ENCODE measurements around the gene GRIN2A. TPM values are rescaled to one million over a fixed set of nuclear protein-coding genes. Genes with fewer than 3 reads are reported as not detected.

The GRIN2A gene
- polyA plus RNA-seq, 1 donor (not counting 4 experiments of a cell fraction or from before 2014, with no cell fraction given) = 0.01 TPM

DNA sequence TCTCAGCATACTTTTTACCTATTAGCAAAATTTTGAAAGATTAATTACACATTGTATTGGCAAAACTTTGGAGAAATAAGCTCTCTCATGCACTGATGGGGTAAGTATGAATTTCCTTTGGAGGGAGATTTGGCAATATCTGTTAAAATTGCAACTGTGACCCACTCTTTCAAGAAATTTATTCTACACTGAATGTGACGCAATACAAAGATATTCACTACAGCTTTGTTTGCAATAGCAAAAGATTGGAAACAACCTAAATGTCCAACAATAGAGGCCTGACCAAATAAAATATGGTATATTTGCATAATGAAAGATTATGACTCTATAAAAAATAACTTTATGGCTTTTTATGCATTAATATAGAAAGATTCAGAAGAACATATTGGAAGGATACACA lies 363.5 kb downstream of the GRIN2A start:
- dilution Hi-C loops (cut with MboI; ENCODE audit: extremely low pct_ligation_motif_present, low sequenced_read_pairs) = no loop called here
- no peak overlapping the region for H3K27ac ChIP-seq (ENCODE audit: control insufficient read depth, insufficient read depth, low read length)
- H3K9ac ChIP-seq (ENCODE audit: control insufficient read depth, extremely low read depth, insufficient read depth, low read length) = no peak overlapping the region
- no peaks in the 10 kb centered on the region for H3K36me3 ChIP-seq (ENCODE audit: control insufficient read depth in 2 of 2, extremely low read depth in 1 of 2, insufficient read depth in 2 of 2, low read length in 2 of 2)
- TF ChIP-seq EZH2 (IDR thresholded peaks at IDR 0.05; ENCODE audit: low read length) = no peak
- TF ChIP-seq, protein P1, sequence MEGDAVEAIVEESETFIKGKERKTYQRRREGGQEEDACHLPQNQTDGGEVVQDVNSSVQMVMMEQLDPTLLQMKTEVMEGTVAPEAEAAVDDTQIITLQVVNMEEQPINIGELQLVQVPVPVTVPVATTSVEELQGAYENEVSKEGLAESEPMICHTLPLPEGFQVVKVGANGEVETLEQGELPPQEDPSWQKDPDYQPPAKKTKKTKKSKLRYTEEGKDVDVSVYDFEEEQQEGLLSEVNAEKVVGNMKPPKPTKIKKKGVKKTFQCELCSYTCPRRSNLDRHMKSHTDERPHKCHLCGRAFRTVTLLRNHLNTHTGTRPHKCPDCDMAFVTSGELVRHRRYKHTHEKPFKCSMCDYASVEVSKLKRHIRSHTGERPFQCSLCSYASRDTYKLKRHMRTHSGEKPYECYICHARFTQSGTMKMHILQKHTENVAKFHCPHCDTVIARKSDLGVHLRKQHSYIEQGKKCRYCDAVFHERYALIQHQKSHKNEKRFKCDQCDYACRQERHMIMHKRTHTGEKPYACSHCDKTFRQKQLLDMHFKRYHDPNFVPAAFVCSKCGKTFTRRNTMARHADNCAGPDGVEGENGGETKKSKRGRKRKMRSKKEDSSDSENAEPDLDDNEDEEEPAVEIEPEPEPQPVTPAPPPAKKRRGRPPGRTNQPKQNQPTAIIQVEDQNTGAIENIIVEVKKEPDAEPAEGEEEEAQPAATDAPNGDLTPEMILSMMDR (optimal IDR thresholded peaks at IDR 0.05 in 1 of 3, IDR thresholded peaks at IDR 0.05 in 1 of 3, conservative IDR thresholded peaks at IDR 0.05 in 1 of 3; ENCODE audit: extremely low read depth in 1 of 3, insufficient read depth in 2 of 3, low read length in 3 of 3) = no peak
- no peaks in the 10 kb centered on the region for H3K4me1 ChIP-seq (ENCODE audit: control insufficient read depth, extremely low read depth, insufficient read depth, low read length)
- no peaks in the 10 kb centered on the region for H4K20me1 ChIP-seq (ENCODE audit: control insufficient read depth, extremely low read depth, insufficient read depth, low read length)
- no peak overlapping the region for H2AFZ ChIP-seq (ENCODE audit: control insufficient read depth, low read length)
- FAIRE-seq = no peak
- H3K79me2 ChIP-seq (ENCODE audit: control insufficient read depth, insufficient read depth, low read length) = no peaks in the 10 kb centered on the region
- no peaks in the 10 kb centered on the region for H3K9me1 ChIP-seq (ENCODE audit: control insufficient read depth, extremely low read depth, insufficient read depth, low read length)
- no peak for DNase-seq (ENCODE audit: low read depth, low spot score)
- no peaks in the 10 kb centered on the region for H3K27me3 ChIP-seq (ENCODE audit: control insufficient read depth, extremely low read depth, insufficient read depth, low read length)
- H3K4me3 ChIP-seq (ENCODE audit: control insufficient read depth in 2 of 3, extremely low read depth in 1 of 3, insufficient read depth in 2 of 3, low read depth in 1 of 3, low read length in 3 of 3) = no peak overlapping the region
- H3K4me2 ChIP-seq (ENCODE audit: control insufficient read depth, extremely low read depth, insufficient read depth, low read depth, low read length) = no peak overlapping the region
- H3K9me3 ChIP-seq (ENCODE audit: control insufficient read depth, low read depth, low read length) = no peaks in the 10 kb centered on the region

DNA sequence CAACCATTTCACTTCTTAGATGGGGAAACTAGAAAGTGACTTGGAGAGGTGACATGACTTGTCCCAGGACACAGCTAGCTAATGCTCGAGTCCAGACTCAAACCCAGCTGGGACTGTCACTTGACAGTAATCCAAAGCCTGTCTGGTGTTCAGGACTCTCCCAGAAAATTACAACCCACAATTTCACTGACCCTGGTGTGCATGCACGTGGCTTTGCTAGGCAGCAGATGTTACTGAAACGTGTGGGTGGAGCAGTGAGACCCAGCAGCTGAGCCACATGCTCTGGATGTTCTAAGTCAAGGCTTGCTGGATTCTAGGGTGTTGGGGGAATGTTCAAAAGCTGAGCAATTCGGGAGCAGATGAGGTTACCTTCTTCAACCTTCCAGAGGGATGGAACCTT lies 364.6 kb downstream of the GRIN2A start:
- dilution Hi-C loops (cut with MboI; ENCODE audit: extremely low pct_ligation_motif_present, low sequenced_read_pairs) = no loop called here

More for the DNA sequence above, 364.6 kb downstream of the GRIN2A start:
- Histone ChIP-seq H3K27ac (ENCODE audit: control insufficient read depth, insufficient read depth, low read length) (no peak overlapping the region), H3K9me1 (ENCODE audit: control insufficient read depth, extremely low read depth, insufficient read depth, low read length) (no peaks in the 10 kb centered on the region), H3K27me3 (ENCODE audit: control insufficient read depth, extremely low read depth, insufficient read depth, low read length) (no peaks in the 10 kb centered on the region), H3K9me3 (ENCODE audit: control insufficient read depth, low read depth, low read length) (no peaks in the 10 kb centered on the region), H3K36me3 (ENCODE audit: control insufficient read depth in 2 of 2, extremely low read depth in 1 of 2, insufficient read depth in 2 of 2, low read length in 2 of 2) (no peaks in the 10 kb centered on the region), H3K4me2 (ENCODE audit: control insufficient read depth, extremely low read depth, insufficient read depth, low read depth, low read length) (no peak overlapping the region), H2AFZ (ENCODE audit: control insufficient read depth, low read length) (no peak overlapping the region), H4K20me1 (ENCODE audit: control insufficient read depth, extremely low read depth, insufficient read depth, low read length) (no peaks in the 10 kb centered on the region), H3K4me1 (ENCODE audit: control insufficient read depth, extremely low read depth, insufficient read depth, low read length) (no peaks in the 10 kb centered on the region), H3K4me3 (ENCODE audit: control insufficient read depth in 2 of 3, extremely low read depth in 1 of 3, insufficient read depth in 2 of 3, low read depth in 1 of 3, low read length in 3 of 3) (no peak overlapping the region), H3K79me2 (ENCODE audit: control insufficient read depth, insufficient read depth, low read length) (no peaks in the 10 kb centered on the region), H3K9ac (ENCODE audit: control insufficient read depth, extremely low read depth, insufficient read depth, low read length) (no peak overlapping the region)
- TF ChIP-seq, protein P1 (optimal IDR thresholded peaks at IDR 0.05 in 1 of 3, IDR thresholded peaks at IDR 0.05 in 1 of 3, conservative IDR thresholded peaks at IDR 0.05 in 1 of 3; ENCODE audit: extremely low read depth in 1 of 3, insufficient read depth in 2 of 3, low read length in 3 of 3) = no peak
- TF ChIP-seq EZH2 (IDR thresholded peaks at IDR 0.05; ENCODE audit: low read length) = no peak
- DNase-seq (ENCODE audit: low read depth, low spot score) (no peak), FAIRE-seq (no peak)

Measured in keratinocyte (primary cell).